Activated T-cell treated with anti-CD3 and anti-CD28 coated beads, Interleukin-2, amount 50 U/mL, for 1 hour (primary cell): ENCODE results near the gene GAST.

ENCODE experiments used
- DNase-seq: peaks from one replicate; pipeline ENCODE4 v3.0.0-alpha.2; 2020

GAST gene

DNA sequence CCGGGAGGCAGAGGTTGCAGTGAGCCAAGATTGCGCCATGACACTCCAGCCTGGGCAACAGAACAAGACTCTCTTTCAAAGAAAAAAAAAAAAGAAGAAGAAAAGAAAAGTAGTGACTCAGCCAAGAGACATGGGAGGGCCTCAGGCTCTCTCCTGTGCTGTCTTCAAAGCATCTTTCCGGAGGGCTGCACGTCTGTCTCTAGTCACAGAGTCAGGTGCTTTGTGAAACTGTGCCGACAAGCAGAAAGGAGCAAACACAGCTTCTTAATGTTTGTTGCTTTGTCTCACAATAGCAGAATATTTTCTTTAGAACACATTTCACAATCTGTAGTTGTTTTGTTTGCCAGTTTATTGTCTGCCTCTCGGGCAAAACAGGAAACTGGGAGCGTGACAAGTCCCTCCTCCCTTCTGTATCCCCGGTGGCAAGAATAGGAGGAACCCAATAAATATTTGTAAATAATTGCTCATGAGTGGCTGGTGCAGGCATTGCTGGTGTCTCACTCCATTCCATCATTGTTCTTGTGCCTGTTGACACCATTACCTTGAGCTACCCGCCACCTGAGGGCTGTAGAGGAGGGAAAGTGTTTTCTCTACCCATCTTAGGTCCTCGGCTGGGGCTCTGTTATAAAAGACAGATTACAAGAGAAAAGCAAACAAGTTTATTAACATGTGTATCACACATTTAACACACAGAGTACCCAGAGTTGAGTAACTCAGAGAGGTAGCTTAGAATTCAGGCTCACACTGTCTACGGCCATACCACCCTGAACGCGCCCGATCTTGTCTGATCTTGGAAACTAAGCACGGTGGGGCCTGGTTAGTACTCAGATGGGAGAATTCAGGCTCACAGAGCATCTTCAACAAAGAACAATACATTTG is 5.5 kb downstream of the GAST start:
- DNase-seq: no peak

DNA sequence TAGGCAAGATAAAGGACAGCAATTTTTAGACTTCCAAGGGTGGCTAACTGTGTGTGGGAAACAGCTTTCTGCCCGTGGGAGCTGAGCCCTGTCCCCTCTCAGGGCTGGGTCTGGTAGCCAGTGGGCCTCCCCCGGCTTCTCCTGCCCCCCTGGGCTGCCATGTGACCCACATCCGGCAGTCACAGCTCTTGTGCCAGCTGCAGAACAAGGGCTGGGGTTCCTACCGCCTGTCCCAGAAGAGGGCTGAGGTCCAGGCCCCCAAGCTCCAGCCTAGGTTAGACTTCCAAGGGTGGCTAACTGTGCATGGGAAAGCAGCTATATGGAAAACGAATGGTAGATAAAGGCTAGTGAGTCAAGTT is 6.1 kb downstream of the GAST start:
- DNase-seq: no peak

DNA sequence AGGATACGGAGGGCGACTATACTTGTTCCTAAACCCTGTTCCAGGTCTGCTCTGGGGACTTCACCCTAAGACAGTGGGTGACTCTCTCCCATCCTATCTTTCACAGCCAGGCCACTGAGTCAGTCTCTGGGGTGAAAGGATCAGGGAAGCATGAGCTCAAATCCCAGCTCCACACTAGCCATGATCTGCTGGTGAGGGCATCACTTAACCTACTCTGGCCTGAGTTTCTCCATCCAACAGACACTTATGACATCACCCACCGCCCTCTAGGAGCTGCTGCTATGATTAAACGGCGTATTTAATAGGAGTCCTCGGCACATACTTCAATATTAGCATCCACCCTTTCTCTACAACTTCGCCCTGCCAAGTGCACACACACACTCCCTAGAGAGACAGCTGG is 10.1 kb downstream of the GAST start:
- DNase-seq: no peak

GRCh38 chr17:41723801-41724475 is 11.8 kb downstream of the GAST start:
- no peak for DNase-seq

- DNase-seq: no peak
These were observed 12.4 kb downstream of the GAST start for GRCh38 chr17:41724476-41725050.

- DNase-seq: no peak
These were observed 13.0 kb downstream of the GAST start for GRCh38 chr17:41725134-41725533.

GRCh38 chr17:41728056-41728455 is 15.9 kb downstream of the GAST start:
- DNase-seq: no peak

- no peak for DNase-seq
These were observed 18.3 kb downstream of the GAST start for GRCh38 chr17:41730479-41730878.

DNA sequence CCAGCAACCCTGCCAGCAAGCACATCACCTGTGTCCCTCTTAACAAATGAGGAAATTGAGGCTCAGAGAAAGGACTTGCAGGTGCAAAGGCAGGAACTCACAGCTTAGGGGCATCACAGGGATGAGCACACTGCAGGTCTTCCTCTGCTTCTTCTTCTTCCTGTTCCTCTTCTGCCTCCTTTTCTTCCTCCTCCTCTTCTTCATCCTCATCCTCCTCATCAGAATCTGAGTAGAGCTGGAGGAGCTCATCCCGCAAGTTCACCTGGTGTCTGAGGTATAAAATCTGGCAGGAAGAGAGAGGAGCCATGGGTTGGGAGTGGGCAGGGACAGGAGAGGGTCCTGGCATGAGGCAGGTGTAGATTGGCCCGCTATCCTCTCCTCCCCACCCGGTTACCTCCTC is 19.7 kb downstream of the GAST start:
- DNase-seq: no peak

DNA sequence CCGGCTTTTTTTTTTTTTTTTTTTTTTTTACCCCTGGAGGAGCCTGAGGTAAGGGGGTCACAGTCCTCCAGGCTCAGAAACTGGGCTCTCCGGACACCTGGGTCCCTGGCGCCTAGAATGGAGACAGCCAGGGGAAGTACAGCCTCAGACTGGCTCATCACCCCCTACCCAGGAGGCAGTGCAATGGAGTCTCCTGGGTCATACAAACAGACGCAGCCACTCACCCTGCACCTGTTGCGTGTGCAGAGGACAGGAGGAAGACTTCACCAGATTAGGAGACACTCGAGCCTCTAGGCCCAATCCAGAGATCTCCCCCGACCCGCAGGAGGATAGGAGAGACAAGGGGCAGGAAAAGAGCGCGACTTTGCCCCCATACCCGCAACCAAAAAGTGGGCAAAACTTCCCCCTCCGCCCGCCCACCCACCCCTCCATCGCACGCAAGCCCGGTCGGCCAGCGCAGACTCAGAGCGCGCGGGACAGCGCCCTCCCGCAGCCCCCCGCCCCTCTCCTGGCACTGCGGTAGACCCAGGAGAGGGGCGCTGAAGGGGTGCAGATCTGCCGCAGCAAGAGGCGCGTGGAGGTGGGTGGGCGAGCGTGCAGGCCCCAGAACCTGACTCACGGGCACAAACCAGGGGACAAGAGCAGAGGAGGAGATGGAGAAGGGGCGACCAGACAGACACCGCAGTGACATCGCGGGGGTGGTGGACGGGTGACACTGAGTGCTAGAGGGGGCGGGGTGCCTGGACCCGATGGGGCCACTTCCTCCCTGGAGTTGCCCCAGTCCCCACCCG is 21.4 kb downstream of the GAST start:
- DNase-seq: no peak

GRCh38 chr17:41734139-41734948 is 22.2 kb downstream of the GAST start, which contains the start of gene HAP1:
TSS of gene HAP1 (minus strand) at chr17:41734643. CDS start at chr17:41734634, 9 bp downstream.
- peak; percentile 31 for DNase-seq

DNA sequence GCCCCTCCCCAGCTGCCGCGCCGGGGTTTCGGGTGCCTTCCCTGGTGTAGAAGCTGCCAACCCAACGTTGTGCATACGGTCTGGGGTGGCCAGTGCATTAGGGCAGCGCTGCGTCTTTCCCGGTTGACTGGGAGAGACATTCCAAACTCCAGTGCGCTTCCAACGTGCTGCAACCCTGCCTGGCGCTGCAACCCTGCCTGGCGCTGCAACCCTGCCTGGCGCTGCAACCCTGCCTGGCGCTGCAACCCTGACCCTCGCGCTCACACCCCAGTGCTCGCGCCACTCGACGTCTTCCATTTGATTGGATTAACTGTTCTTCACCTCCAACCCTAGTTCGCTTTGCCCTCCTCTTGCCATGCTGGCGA is 22.8 kb downstream of the GAST start:
- no peak for DNase-seq

GRCh38 chr17:41735744-41736143 is 23.6 kb downstream of the GAST start:
- DNase-seq: no peak

GRCh38 chr17:41736983-41737679 is 25.0 kb downstream of the GAST start:
- DNase-seq: no peak

DNA sequence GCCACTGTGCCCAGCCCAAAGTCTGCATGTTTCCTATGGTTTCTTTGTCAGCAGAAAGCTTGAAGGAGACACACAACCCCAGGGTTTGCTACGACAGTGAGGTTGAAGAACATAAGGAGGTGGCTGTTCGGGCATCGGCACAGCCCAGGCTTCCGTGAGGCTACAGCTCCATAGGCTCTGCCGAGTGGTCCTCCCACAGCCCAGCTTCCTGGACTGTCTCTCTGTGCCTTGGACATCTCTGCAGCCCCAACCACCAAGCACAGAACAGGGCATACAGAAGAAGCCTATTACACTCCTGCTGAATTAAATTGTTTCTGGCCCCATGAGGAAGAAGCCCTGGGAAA is 25.5 kb downstream of the GAST start:
- DNase-seq: no peak

DNA sequence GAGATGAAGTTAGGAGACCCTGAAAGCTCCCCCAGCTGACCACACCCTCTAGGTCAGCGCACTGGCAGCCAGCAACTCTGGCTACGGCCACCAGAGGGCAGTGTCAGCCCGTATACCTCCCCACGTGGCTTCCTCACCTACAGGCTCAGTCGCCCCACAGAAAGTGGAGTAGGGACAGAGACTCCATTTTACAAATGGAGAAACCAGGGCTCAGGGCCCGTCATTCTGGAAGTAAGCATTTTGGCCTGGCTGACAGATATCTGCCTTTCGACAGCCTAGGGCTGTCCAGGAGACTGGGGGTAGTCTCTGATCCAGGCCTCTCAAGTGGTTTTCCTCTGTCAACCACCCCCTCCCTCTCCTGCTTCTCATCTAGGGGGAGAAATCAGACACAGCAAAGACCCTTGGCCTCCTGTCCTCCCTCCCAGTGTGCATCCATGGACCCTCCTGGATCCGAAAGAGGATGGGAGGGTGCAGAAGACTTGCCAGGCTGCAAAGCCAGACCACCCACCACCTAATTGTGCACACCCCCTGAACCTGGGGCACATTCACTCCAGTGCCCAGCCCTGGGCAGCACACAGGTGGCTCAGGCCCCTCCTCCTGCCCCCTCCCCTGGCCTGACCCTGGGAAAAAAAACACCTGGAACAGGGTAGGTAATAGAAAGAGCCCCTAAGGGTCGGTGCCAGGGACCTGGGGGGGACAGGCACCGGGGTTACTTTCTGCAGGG is 26.1 kb downstream of the GAST start:
- peak; percentile 83 for DNase-seq

GRCh38 chr17:41738801-41739112 is 26.6 kb downstream of the GAST start:
- DNase-seq: no peak

GRCh38 chr17:41739661-41740352 is 27.7 kb downstream of the GAST start:
- no peak for DNase-seq

DNA sequence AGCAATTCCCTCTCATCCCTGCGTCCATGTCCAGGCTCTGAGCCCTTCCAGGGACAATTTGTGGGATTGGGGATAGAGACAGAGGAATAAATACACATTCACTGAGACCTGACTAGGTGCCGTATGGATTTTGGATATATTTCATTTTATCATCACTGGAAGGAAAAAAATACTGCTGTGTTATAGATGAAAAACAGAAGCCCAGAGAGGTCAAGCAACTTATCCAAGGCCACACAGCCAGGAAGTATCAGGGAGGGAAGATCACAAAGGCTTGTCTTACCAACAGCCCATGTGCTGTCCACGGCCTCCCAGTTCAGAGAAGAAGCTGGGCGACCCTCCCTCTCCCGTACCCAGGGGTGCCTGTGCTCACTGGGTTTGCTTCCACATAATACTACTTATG is 28.4 kb downstream of the GAST start:
- DNase-seq: no peak

- no peak for DNase-seq
These were observed 29.6 kb downstream of the GAST start for GRCh38 chr17:41741709-41742108.

DNA sequence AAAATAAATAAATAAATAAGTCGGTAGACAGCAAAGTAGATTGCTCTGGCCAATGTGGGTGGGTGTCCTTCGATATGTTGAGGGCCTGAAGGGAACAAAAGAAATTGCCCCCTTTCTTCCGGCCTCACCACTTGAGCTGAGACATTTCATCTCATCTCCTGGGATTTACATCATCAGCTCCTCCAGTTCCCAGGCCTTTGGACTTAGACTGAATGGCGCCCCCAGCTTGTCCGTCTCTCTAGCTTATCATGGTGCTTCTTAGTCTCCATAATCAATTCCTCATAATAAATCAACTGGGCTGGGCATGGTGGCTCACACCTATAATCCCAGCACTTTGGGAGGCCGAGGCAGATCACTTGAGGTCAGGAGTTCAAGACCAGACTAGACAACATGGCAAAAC is 36.1 kb downstream of the GAST start:
- no peak for DNase-seq
